Stimulated activated CD4-positive, alpha-beta T cell treated with anti-CD3 and anti-CD28 coated beads, TNF-alpha, amount 100 ng/mL, for 4 hours (primary cell): Measurements from ENCODE around the gene CLGN.
A peak's percentile ranks its signal among the peaks of the same experiment; 100 is the strongest.
"Not testable (repeated sequence)": the region's sequence is repeated elsewhere in the genome, so short reads cannot be mapped to it uniquely, and the experiment has no call there.

ENCODE experiments used
- DNase-seq, 3 experiments: peaks; one replicate each; pipeline ENCODE4 v3.0.0-alpha.2; 2020; ENCODE audit warnings: low read depth in 3 of 3

CLGN gene

DNA sequence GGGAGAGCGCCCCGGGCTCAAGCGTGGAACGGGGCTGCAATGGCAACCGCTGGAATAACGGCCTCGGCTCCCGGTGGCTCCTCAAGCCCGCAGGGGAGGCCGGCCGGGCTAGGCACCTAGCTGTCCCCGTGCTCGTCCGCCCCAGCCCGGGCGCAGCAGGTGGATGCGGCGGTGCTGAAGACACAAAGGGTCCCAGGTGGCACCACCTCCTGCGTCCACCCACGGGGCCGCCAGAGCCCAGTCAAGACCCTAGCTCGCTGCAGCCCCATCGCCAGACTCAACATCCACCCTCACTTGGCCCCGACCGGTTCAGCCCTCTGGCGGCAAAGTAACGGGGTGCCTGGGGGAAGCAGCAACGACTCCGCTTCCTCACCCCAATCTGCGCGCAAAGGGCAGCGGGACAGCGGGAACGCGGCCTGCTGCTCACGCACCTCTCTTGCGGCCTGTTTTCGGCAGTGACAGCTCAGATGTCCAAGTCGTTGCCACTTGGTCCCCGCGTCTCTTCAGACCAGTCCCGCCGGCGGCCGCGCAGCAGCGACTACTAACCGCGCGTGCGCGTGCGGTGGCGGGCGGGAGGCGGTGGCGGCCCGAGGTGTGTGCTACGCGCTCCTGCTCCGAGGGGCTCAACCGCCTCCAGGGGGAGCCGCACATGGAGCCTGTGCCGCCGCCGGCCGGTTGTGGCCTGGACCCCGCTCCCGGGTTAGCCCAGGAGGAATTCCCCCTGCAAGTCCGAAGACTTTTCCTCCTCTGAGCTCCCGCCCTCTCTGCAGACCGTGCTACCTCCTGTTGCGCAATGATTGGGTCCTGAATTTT lies at the start of gene CLGN:
Gene CLGN, minus strand, starts transcription at position 543 of the 813 bp plus-strand sequence. CDS start 14,570 bp downstream, outside the sequence.
- DNase-seq, result peak in 2 of 3 experiments; percentile 15 to 25

- no peak for DNase-seq
Observed at GRCh38 chr4:140472156-140472555, 44.7 kb upstream of the CLGN start.

- DNase-seq, result no peak
Observed at GRCh38 chr4:140469791-140470733, 42.6 kb upstream of the CLGN start.

DNA sequence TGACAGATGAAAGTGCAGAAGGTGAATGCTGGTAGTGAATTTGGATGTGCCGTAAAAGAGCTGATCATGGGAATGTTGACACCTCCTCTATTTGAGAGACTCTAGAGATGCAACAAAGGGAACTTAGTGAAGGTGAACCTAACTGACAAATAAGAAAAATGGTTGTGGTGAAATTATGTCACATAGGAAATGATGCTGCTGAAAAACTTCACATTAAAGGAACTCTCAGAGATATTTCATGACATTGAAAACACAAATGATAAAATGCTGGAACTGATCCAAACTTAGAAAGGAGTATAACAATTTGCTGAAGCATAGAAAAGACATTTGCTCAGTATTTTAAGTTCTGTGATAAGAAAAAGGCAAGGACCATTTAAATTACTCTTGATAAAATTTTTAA lies 38.7 kb upstream of the CLGN start:
- DNase-seq, result no peak

DNA sequence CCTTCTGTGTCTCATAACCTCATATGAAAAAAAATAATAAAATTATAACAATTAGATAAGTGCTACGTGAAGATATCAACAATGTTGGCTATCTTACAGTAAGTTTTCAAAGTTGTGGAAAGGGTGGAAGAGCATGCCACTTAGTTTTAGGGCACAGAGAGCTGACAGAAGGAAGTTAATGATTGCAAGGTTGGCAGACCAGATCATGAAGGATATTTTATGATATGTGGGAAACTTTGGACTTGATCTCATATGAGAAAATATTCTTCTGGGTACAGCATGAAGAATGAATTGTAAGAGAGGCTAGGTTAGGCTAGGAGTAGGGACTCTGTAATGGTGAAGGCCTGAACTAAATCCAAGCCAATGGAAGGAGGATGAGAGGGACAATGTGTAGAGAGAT lies 36.2 kb upstream of the CLGN start:
- DNase-seq, result no peak

GRCh38 chr4:140463182-140463581 lies 35.7 kb upstream of the CLGN start:
- no peak for DNase-seq

GRCh38 chr4:140450352-140450751 lies 22.9 kb upstream of the CLGN start:
- DNase-seq, result no peak

- DNase-seq, result no peak
Observed at GRCh38 chr4:140448830-140449229, 21.4 kb upstream of the CLGN start.

DNA sequence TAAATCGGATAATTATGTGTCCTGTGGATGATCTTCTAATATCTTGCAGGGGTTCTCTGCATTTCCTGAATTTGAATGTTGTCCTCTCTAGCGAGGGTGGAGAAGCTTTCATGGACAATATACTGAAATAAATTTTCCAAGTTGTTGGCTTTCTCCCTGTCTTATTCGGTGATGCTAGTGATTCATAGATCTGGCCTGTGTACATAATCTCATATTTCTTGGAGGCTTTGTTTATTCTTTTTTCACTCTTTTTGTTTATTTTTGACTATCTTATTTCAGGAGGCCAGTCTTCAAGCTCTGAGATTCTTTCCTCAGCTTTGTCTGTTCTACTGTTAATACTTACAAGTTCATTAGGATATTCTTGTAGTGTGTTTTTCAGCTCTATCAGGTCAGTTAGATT lies 20.7 kb upstream of the CLGN start:
- DNase-seq, result no peak

DNA sequence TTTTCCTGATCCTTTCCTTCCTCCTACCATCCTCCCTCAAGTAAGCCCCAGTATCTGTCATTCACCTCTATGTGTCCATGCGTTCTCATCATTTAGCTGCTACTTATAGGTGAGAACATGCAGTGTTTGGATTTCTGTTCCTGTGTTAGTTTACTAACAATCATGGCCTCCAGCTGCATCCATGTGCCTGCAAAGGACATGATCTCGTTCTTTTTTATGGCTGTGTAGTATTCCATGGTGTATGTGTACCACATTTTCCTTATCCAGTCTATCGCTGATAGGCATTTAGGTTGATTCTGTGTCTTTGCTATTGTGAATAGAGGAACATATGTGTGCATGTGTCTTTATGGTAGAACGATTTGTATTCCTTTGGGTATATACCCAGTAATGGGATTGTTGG lies 16.9 kb upstream of the CLGN start:
- not testable (repeated sequence) for DNase-seq

- no peak for DNase-seq
Observed at GRCh38 chr4:140439644-140440142, 12.2 kb upstream of the CLGN start.

DNA sequence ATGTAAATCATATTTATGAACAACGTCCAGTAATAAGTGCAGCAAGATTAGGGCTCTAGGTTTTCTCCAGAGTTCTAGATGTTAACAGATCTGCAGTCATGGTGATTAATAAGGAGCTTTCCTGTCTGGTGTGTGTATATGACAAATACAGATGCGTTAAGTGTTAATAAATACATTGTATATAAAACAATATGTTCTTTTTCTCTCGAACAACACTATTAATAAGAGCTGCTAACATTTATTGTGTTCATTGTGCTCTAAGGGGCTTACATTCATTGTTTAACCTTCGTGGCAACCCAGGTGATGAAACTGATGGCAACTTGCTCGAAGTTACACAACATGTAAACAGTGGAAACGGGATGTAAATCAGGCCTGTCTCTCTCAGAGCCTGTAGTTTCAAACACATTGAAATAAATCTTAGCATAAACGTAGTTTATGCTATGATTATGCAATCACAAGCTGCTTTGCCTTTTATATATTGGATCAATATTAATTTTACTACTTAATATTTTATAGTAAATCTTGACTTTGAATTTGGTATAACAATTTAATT lies 547 bp upstream of the CLGN start:
- no peak for DNase-seq

- no peak for DNase-seq
Observed at GRCh38 chr4:140426610-140427105, 790 bp downstream of the CLGN start.

DNA sequence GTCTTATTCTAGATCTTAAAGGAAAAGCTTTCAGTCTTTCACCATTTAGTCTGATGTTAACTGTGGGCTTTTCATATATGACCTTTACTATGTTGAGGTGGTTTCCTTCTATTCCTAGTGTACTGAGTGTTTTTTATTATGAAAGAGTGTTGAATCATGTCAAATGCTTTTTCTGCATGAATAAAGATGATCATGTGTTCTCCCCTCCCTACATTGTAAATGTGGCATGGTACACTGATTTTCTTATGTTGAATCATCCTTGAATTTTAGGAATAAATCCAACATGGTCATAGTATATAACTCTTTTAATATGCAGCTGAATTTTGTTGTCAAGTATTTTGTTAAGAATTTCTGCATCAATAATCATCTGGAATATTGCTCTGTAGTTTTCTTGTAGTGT lies 4.3 kb downstream of the CLGN start:
- DNase-seq, result no peak

DNA sequence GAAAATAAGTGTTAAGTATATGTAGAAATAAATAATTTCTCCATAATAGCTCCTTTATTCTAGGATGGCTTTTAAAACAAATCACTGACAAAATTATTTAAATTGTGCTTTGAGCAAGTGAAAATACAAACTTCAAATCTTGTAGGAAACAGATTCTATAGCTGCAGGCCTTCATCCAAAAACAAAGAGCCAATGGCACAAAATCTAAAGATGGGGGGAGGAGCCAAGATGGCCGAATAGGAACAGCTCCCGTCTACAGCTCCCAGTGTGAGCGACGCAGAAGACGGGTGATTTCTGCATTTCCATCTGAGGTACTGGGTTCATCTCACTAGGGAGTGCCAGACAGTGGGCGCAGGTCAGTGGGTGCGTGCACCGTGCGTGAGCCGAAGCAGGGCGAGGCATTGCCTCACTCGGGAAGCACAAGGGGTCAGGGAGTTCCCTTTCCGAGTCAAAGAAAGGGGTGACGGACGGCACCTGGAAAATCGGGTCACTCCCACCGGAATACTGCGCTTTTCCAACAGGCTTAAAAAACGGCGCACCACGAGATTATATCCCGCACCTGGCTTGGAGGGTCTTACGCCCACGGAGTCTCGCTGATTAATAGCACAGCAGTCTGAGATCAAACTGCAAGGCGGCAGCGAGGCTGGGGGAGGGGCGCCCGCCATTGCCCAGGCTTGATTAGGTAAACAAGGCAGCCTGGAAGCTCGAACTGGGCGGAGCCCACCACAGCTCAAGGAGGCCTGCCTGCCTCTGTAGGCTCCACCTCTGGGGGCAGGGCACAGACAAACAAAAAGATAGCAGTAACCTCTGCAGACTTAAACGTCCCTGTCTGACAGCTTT lies 14.1 kb downstream of the CLGN start:
- not testable (repeated sequence) for DNase-seq

GRCh38 chr4:140408974-140409373 lies 18.5 kb downstream of the CLGN start:
- DNase-seq, result no peak

DNA sequence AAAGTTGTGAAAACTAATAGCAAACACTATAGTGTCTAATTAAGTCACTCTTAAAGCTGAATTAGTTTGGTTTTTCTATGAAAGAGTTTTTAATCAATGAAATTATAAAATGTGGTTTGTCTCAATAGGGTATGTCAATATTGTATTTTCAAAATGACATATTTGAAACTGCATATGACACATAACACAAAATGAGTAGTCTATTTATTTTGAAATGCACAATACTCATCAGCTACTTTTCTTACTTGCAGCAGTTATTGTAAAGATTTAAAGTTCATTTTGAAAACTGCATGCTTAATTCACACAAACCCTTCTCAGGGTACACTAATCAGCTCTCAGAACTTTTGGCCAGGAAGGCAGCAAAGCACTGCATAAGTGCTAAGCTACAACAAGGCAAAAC lies 21.2 kb downstream of the CLGN start:
- DNase-seq, result no peak

GRCh38 chr4:140400111-140400510 lies 27.3 kb downstream of the CLGN start:
- DNase-seq, result no peak

DNA sequence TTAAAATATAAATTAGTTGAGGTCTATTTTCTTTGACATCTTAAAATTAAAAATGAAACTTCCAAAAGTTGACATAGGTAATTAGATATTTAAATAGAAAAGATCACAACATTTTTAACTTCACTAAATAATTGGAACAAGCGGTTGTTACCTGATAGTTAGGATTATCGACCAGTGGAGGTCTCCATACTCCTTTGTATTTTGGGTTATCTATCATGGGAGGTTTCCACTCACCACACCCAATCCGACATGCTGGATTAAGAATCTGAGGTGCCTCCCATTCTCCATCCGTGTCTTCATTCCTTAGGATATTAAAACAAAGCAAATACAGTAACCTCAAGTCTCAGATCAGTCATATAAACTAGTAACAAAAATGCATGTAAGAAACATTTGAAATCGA lies 31.8 kb downstream of the CLGN start:
- no peak for DNase-seq

DNA sequence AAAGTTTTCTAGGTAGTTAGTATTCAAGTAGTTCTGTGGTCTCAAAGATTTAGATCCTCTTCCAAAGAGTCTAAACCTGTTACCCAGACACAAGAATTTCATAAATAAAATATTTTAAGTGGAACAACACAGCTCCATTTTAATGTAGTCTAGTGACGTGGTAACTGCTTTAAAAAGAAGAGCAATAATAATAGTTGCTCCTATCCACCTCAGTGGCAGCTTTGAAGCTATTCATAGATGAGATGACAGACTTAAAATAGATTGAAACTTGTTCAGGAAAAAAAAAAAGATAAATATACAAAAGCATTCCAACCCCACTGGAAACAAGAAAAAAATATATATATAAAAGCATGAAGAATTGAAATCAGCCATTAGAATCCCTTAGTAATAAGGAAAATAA lies 39.4 kb downstream of the CLGN start:
- no peak for DNase-seq

DNA sequence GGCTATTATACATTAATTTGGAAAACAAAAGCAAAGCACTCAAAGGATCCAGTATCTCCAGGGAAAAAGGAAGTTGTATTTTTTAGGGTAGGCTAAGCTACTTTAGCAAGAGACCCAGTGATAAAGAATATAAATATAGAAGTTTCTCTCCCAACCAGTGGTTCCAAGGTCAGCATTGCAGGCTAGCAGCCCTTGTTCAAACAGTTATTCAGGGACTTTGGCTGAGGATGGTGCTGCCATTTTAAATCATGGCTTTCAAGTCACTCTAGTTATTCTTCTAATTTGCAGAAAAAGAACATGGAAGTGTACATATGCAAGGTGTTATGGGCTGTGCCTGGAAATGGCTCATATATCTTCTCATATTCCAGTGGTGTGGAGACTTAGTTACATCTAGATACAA lies 44.7 kb downstream of the CLGN start:
- no peak for DNase-seq
